Liver (tissue), 3 donors: Measurements from ENCODE around the gene TMEM161A.
"Not testable (repeated sequence)": the region's sequence is repeated elsewhere in the genome, so short reads cannot be mapped to it uniquely, and the experiment has no call there.

Experiments used
- ATF3 ChIP-seq: IDR thresholded peaks from 2 replicates; pipeline ENCODE4 v1.6.1; 2016; ENCODE audit warnings: antibody characterized with exemption
- EGR1 ChIP-seq, 2 donors: IDR thresholded peaks; 2 replicates each; pipeline ENCODE4 v1.6.1; 2016 to 2018; ENCODE audit warnings: antibody characterized with exemption in 2 of 2, low read depth in 2 of 2
- GABPA ChIP-seq, 2 donors: IDR thresholded peaks in 1 of 2; conservative IDR thresholded peaks in 1 of 2; 2 replicates each; pipeline ENCODE4 v1.6.1; 2016; ENCODE audit warnings: antibody characterized with exemption in 2 of 2, mild to moderate bottlenecking in 1 of 2, moderate library complexity in 1 of 2
- HNF4A ChIP-seq, 2 donors: conservative IDR thresholded peaks; 2 replicates each; pipeline ENCODE4 v1.6.1; 2016; ENCODE audit warnings: antibody characterized with exemption in 2 of 2, mild to moderate bottlenecking in 2 of 2
- HNF4G ChIP-seq: IDR thresholded peaks from 2 replicates; pipeline ENCODE4 v1.6.1; 2016; ENCODE audit warnings: antibody characterized with exemption
- MAX ChIP-seq: IDR thresholded peaks from 2 replicates; pipeline ENCODE4 v1.6.1; 2016; ENCODE audit warnings: antibody characterized with exemption
- RAD21 ChIP-seq, 2 donors: IDR thresholded peaks; 2 replicates each; pipeline ENCODE4 v1.6.1; 2016; ENCODE audit warnings: antibody characterized with exemption in 2 of 2, mild to moderate bottlenecking in 2 of 2
- REST ChIP-seq: IDR thresholded peaks from 2 replicates; pipeline ENCODE4 v1.6.1; 2016; ENCODE audit warnings: antibody characterized with exemption, mild to moderate bottlenecking
- RXRA ChIP-seq, 2 donors: IDR thresholded peaks; 2 replicates each; pipeline ENCODE4 v1.6.1; 2017 to 2018; ENCODE audit warnings: antibody characterized with exemption in 2 of 2, mild to moderate bottlenecking in 1 of 2
- SP1 ChIP-seq: IDR thresholded peaks from 2 replicates; pipeline ENCODE4 v1.6.1; 2018; ENCODE audit warnings: antibody characterized with exemption, mild to moderate bottlenecking
- TAF1 ChIP-seq: conservative IDR thresholded peaks from 2 replicates; pipeline ENCODE4 v1.6.1; 2016; ENCODE audit warnings: antibody characterized with exemption, mild to moderate bottlenecking
- YY1 ChIP-seq: IDR thresholded peaks from 2 replicates; pipeline ENCODE4 v1.6.1; 2016; ENCODE audit warnings: antibody characterized with exemption, mild to moderate bottlenecking
- TF ChIP-seq, protein P1 (sequence below): fragments of 150-350 bp; IDR thresholded peaks from 2 replicates; pipeline ENCODE4 v1.5.1; 2017; ENCODE audit warnings: improper control_type of control experiment, low read depth, low read length; ENCODE audit not compliant: missing input control
- donor health status: healthy.
- donor health status: healthy.

DNA sequence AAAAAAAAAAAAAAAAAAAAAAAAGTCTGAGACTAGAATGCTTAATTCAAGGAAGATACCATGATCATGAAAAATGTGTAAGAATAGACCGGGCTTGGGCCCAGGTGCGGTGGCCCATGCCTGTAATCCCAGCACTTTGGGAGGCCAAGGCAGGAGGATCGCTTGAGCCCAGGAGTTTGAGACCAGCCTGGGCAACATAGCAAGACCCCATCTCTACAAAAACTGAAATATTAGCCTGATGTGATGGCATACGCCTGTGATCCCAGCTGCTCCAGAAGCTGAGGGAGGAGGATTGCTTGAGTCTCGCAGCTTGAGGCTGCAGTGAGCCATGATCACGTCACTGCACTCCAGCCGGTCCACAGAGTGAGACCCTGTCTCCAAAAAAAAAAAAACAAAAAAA lies 31.3 kb downstream of the TMEM161A start:
- TF ChIP-seq, protein P1, sequence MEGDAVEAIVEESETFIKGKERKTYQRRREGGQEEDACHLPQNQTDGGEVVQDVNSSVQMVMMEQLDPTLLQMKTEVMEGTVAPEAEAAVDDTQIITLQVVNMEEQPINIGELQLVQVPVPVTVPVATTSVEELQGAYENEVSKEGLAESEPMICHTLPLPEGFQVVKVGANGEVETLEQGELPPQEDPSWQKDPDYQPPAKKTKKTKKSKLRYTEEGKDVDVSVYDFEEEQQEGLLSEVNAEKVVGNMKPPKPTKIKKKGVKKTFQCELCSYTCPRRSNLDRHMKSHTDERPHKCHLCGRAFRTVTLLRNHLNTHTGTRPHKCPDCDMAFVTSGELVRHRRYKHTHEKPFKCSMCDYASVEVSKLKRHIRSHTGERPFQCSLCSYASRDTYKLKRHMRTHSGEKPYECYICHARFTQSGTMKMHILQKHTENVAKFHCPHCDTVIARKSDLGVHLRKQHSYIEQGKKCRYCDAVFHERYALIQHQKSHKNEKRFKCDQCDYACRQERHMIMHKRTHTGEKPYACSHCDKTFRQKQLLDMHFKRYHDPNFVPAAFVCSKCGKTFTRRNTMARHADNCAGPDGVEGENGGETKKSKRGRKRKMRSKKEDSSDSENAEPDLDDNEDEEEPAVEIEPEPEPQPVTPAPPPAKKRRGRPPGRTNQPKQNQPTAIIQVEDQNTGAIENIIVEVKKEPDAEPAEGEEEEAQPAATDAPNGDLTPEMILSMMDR: not testable (repeated sequence)
- not testable (repeated sequence) for TF ChIP-seq REST; YY1; EGR1 (IDR thresholded peaks at IDR 0.05; ENCODE audit: low read depth in 2 of 2); ATF3; GABPA (IDR thresholded peaks at IDR 0.05 in 1 of 2, conservative IDR thresholded peaks at IDR 0.05 in 1 of 2); RAD21 (IDR thresholded peaks at IDR 0.05); HNF4A (conservative IDR thresholded peaks at IDR 0.05); HNF4G; TAF1; MAX; SP1; RXRA (IDR thresholded peaks at IDR 0.05)
